SK-N-SH (cell line): ENCODE measurements around the gene CHCHD3. TPM values are rescaled to one million over a fixed set of nuclear protein-coding genes. Genes with fewer than 3 reads are reported as not detected.

Source experiments
- CTCF ChIA-PET: fragments of 300-600, 350-600 bp; formaldehyde crosslinking; extraction: SDS; loops from one replicate; lab custom pipeline; 2021; lab: Yijun Ruan, JAX
- POLR2A ChIA-PET: fragments of 350-600 bp; sonication (Branson Sonifier 250); formaldehyde crosslinking; extraction: SDS; loops from one replicate; lab custom pipeline; 2020; ENCODE audit warnings: antibody characterized with exemption, inconsistent platforms; lab: Yijun Ruan, JAX
- DNase-seq: peaks from one replicate; pipeline ENCODE4 v3.0.0; 2012
- H2AFZ ChIP-seq: fragments of 200-600 bp; sonication (generic); 2 replicates; pipeline ENCODE4 v1.8.1; 2016; ENCODE audit warnings: antibody characterized with exemption, mild to moderate bottlenecking, low read depth
- H3F3A ChIP-seq: fragments of 200-600 bp; sonication (generic); replicated peaks from 2 replicates; pipeline ENCODE3; 2016; ENCODE audit warnings: antibody characterized with exemption, mild to moderate bottlenecking; ENCODE audit not compliant: insufficient read depth
- H3K27ac ChIP-seq, 2 experiments: fragments of 200-500 bp in 1 of 2; fragments of 200-600 bp in 1 of 2; sonication (Bioruptor generic) in 1 of 2; sonication (generic), shearing (Covaris generic) in 1 of 2; 2 replicates each; pipeline versions ENCODE4 v1.5.1 to v1.6.1; 2014 to 2016; ENCODE audit warnings: low read depth in 2 of 2, inconsistent platforms in 1 of 2, low read length in 1 of 2, mild to moderate bottlenecking in 1 of 2, mixed read lengths in 1 of 2
- H3K27me3 ChIP-seq: fragments of 200-600 bp; sonication (generic), shearing (Covaris generic); 2 replicates; pipeline ENCODE4 v1.6.1; 2016; ENCODE audit warnings: mixed run types; ENCODE audit not compliant: insufficient read depth
- H3K36me3 ChIP-seq, 2 experiments: fragments of 200-500 bp in 1 of 2; fragments of 200-600 bp in 1 of 2; sonication (Bioruptor generic) in 1 of 2; sonication (generic) in 1 of 2; replicated peaks in 1 of 2; 2 replicates each; pipeline versions ENCODE3 to v1.5.1; 2014 to 2016; ENCODE audit warnings: low read length in 1 of 2, mild to moderate bottlenecking in 1 of 2; ENCODE audit not compliant: insufficient read depth in 2 of 2, control insufficient read depth in 1 of 2
- H3K4me1 ChIP-seq, 2 experiments: fragments of 200-500 bp in 1 of 2; fragments of 200-600 bp in 1 of 2; sonication (Bioruptor generic) in 1 of 2; sonication (generic), shearing (Covaris generic) in 1 of 2; 2 replicates each; pipeline versions ENCODE4 v1.5.1 to v1.6.1; 2014 to 2016; ENCODE audit warnings: low read depth in 1 of 2, low read length in 1 of 2, mixed run types in 1 of 2; ENCODE audit not compliant: insufficient read depth in 2 of 2, control insufficient read depth in 1 of 2
- H3K4me2 ChIP-seq: fragments of 200-600 bp; sonication (generic), shearing (Covaris generic); 2 replicates; pipeline ENCODE4 v1.6.1; 2017; ENCODE audit warnings: mixed run types
- H3K4me3 ChIP-seq, 2 experiments: fragments of 200-500 bp in 1 of 2; fragments of 200-600 bp in 1 of 2; sonication (Bioruptor generic) in 1 of 2; sonication (generic), shearing (Covaris generic) in 1 of 2; 2 replicates each; pipeline versions ENCODE4 v1.5.1 to v1.8.1; 2014 to 2016; ENCODE audit warnings: low read depth in 2 of 2, inconsistent platforms in 1 of 2, low read length in 1 of 2, mild to moderate bottlenecking in 1 of 2, mixed read lengths in 1 of 2, moderate library complexity in 1 of 2
- H3K79me2 ChIP-seq: fragments of 200-600 bp; sonication (generic); 2 replicates; pipeline ENCODE4 v1.8.1; 2017; ENCODE audit warnings: mild to moderate bottlenecking; ENCODE audit not compliant: insufficient read depth
- H3K9ac ChIP-seq: fragments of 200-600 bp; sonication (generic); 2 replicates; pipeline ENCODE4 v1.6.1; 2017; ENCODE audit warnings: mixed run types
- H3K9me2 ChIP-seq: fragments of 200-600 bp; sonication (generic); 2 replicates; pipeline ENCODE4 v1.6.1; 2017; ENCODE audit warnings: mixed run types
- H3K9me3 ChIP-seq: fragments of 200-600 bp; sonication (generic); 2 replicates; pipeline ENCODE4 v1.6.1; 2017; ENCODE audit warnings: mixed run types, mild to moderate bottlenecking, moderate library complexity
- H4K20me1 ChIP-seq: fragments of 200-600 bp; sonication (generic); 2 replicates; pipeline ENCODE4 v1.6.1; 2017; ENCODE audit warnings: mild to moderate bottlenecking, mixed run types; ENCODE audit not compliant: insufficient read depth
- EZH2phosphoT487 ChIP-seq: fragments of 200-600 bp; sonication (generic); IDR thresholded peaks from 2 replicates; pipeline ENCODE4 v1.6.1; 2017; ENCODE audit warnings: low read depth, mixed run types, mild to moderate bottlenecking, antibody characterized with exemption, moderate library complexity, borderline replicate concordance
- FOSL2 ChIP-seq: IDR thresholded peaks from 2 replicates; pipeline ENCODE4 v1.4.0; 2012; ENCODE audit warnings: low read depth, mild to moderate bottlenecking, moderate library complexity, borderline replicate concordance
- GABPA ChIP-seq: IDR thresholded peaks from 2 replicates; pipeline ENCODE4 v1.4.0; 2012; ENCODE audit warnings: low read depth, mild to moderate bottlenecking
- GATA2 ChIP-seq: sonication (generic); formaldehyde crosslinking; IDR thresholded peaks from 2 replicates; pipeline ENCODE4 v1.5.0; 2020; ENCODE audit warnings: mild to moderate bottlenecking, missing genetic modification reagents
- IRF3 ChIP-seq: fragments of 150-350 bp; IDR thresholded peaks from 2 replicates; pipeline ENCODE4 v1.6.1; 2016; ENCODE audit warnings: mild to moderate bottlenecking, low read depth, low read length
- JUND ChIP-seq: IDR thresholded peaks from 2 replicates; pipeline ENCODE4 v1.4.0; 2012
- MAX ChIP-seq: IDR thresholded peaks from 2 replicates; pipeline ENCODE4 v1.4.0; 2012; ENCODE audit warnings: low read depth
- MXI1 ChIP-seq: IDR thresholded peaks from 2 replicates; pipeline ENCODE4 v1.6.1; 2012; ENCODE audit warnings: mild to moderate bottlenecking, low read depth, low read length, improper control_type of control experiment
- PBX3 ChIP-seq: IDR thresholded peaks from 2 replicates; pipeline ENCODE4; 2012
- RAD21 ChIP-seq: IDR thresholded peaks from 2 replicates; pipeline ENCODE4 v1.6.1; 2012; ENCODE audit warnings: mild to moderate bottlenecking, low read length
- RFX5 ChIP-seq: IDR thresholded peaks from 2 replicates; pipeline ENCODE4 v1.6.1; 2012; ENCODE audit warnings: mild to moderate bottlenecking, improper control_type of control experiment, low read length
- RXRA ChIP-seq: IDR thresholded peaks from 2 replicates; pipeline ENCODE4 v1.4.0; 2012; ENCODE audit warnings: low read depth, mild to moderate bottlenecking, borderline replicate concordance
- SMC3 ChIP-seq: IDR thresholded peaks from 2 replicates; pipeline ENCODE4 v1.6.1; 2012; ENCODE audit warnings: low read depth, low read length, improper control_type of control experiment
- TCF12 ChIP-seq: IDR thresholded peaks from 2 replicates; pipeline ENCODE4 v1.4.0; 2012
- TEAD4 ChIP-seq: IDR thresholded peaks from 2 replicates; pipeline ENCODE4 v1.4.0; 2012; ENCODE audit warnings: mild to moderate bottlenecking, borderline replicate concordance; ENCODE audit not compliant: insufficient read depth
- USF1 ChIP-seq: IDR thresholded peaks from 2 replicates; pipeline ENCODE4 v1.4.0; 2012; ENCODE audit warnings: low read depth, borderline replicate concordance
- YY1 ChIP-seq: IDR thresholded peaks from 2 replicates; pipeline ENCODE4 v1.4.0; 2012; ENCODE audit warnings: low read depth, mild to moderate bottlenecking
- ZBTB33 ChIP-seq: IDR thresholded peaks from 2 replicates; pipeline ENCODE4 v1.4.0; 2012; ENCODE audit warnings: low read depth, borderline replicate concordance
- WGBS: methylation state at CpG from one replicate; pipeline ENCODE4 v1.1.6; 2017; ENCODE audit warnings: low lambda C conversion rate; 5-methylcytosine and 5-hydroxymethylcytosine counted together
- polyA plus RNA-seq, 3 experiments: library from polyadenylated mRNA; depleted of rRNA; stranded (reverse); fragments of >200 nt; gene quantifications; 2 replicates each; pipeline ENCODE4 v1.2.3, GENCODE V29; 2012

The CHCHD3 gene
- polyA plus RNA-seq, 1 of the 3 experiments (the other 2 are of a cell fraction) = 97.1 TPM

- H3K27ac ChIP-seq = no peak overlapping the region
- H3K9ac ChIP-seq = no peak overlapping the region
- no peaks in the 10 kb centered on the region for H3K9me2 ChIP-seq
- no peaks in the 10 kb centered on the region for H3K4me1 ChIP-seq
- no peak overlapping the region for H3K4me2 ChIP-seq
- no peaks in the 10 kb centered on the region for H3K27me3 ChIP-seq
- ChIA-PET CTCF (interaction anchor here (0.7 to 1.5 kb wide), 2 partner anchors 9 to 14 kb away, joined by 3 read pairs; no protein-coding TSS in a partner anchor), POLR2A (no interaction called here)
- H2AFZ ChIP-seq = no peak overlapping the region
- H3F3A ChIP-seq = no peaks in the 10 kb centered on the region
- DNase-seq = no peak
- H3K9me3 ChIP-seq = peaks cover 6% of the 10 kb centered on the region; the same call in 1 of the 2 replicates
- TF ChIP-seq EZH2phosphoT487 = no peak
- TF ChIP-seq JUND = no peak
- TF ChIP-seq ZBTB33 = no peak
- TF ChIP-seq USF1 = no peak
- no peak for TF ChIP-seq GABPA
- TF ChIP-seq PBX3 = no peak
- TF ChIP-seq MXI1 = no peak
- TF ChIP-seq TEAD4 = no peak
- TF ChIP-seq RFX5 = no peak
- no peak for TF ChIP-seq YY1
- no peak for TF ChIP-seq MAX
- no peak for TF ChIP-seq RXRA
- TF ChIP-seq RAD21 = no peak
- TF ChIP-seq IRF3 = no peak
- TF ChIP-seq SMC3 = no peak
- TF ChIP-seq GATA2 = no peak
- no peak for TF ChIP-seq TCF12
- no peak for TF ChIP-seq FOSL2
- peaks cover 2 to 3% of the 10 kb centered on the region in 2 experiments for H3K36me3 ChIP-seq
- no peaks in the 10 kb centered on the region for H4K20me1 ChIP-seq
- H3K79me2 ChIP-seq = no peaks in the 10 kb centered on the region
- no peak overlapping the region for H3K4me3 ChIP-seq
- 97% methylated on average over 4 of the region's 4 CpGs for WGBS
Measured at GRCh38 chr7:132858760-132859159, 223.1 kb downstream of the CHCHD3 start.
